Lower lobe of right lung (tissue), 2 donors: ENCODE data around the gene SCN1B. TPM values are rescaled to one million over a fixed set of nuclear protein-coding genes. Genes with fewer than 3 reads are reported as not detected.

Experiments
- ATAC-seq, 2 donors: fragments of 200-7000 bp; cut with Tn5 transposase; one replicate each; pipeline ENCODE4 v1.9.1; 2020 to 2022; ENCODE audit warnings: mild to moderate bottlenecking in 2 of 2, moderate library complexity in 2 of 2
- DNase-seq: peaks from one replicate; pipeline ENCODE4 v3.0.0-alpha.2; 2020
- H3K27ac ChIP-seq: fragments of 200-600 bp; one replicate; pipeline ENCODE4 v1.8.0; 2022
- H3K27me3 ChIP-seq: fragments of 200-600 bp; one replicate; pipeline ENCODE4 v1.8.0; 2022; ENCODE audit warnings: low read depth
- H3K36me3 ChIP-seq: fragments of 200-600 bp; one replicate; pipeline ENCODE4 v1.8.0; 2022; ENCODE audit warnings: mild to moderate bottlenecking
- H3K4me1 ChIP-seq: fragments of 200-600 bp; one replicate; pipeline ENCODE4 v1.8.0; 2022
- H3K4me3 ChIP-seq: fragments of 200-600 bp; one replicate; pipeline ENCODE4 v1.8.0; 2022; ENCODE audit warnings: mild to moderate bottlenecking
- H3K9me3 ChIP-seq: fragments of 200-600 bp; one replicate; pipeline ENCODE4 v1.8.0; 2022
- intact Hi-C: fragments of 100-400 bp; cut with DNase I; formaldehyde crosslinking; loops from one replicate; pipeline ENCODE4 v1.11.0; 2022
- total RNA-seq: library from RNA; stranded (reverse); fragmentation: NEBNext Ultra II Directional; extraction: Animal tissue kit (Norgen Biotek cat#: 25700); gene quantifications from one replicate; pipeline ENCODE4 v1.2.1, GENCODE V29; 2021
- TF ChIP-seq, protein P1 (sequence below): fragments of 200-600 bp; IDR thresholded peaks from one replicate; pipeline ENCODE4 v1.8.0; 2022; ENCODE audit warnings: antibody characterized with exemption, mild to moderate bottlenecking
- donor health status: DM: no; HTN: yes; CAD: no; lungs with severe emphysema.

The SCN1B gene
- total RNA-seq, 1 donor from 2014 or later, result 9.8 TPM

DNA sequence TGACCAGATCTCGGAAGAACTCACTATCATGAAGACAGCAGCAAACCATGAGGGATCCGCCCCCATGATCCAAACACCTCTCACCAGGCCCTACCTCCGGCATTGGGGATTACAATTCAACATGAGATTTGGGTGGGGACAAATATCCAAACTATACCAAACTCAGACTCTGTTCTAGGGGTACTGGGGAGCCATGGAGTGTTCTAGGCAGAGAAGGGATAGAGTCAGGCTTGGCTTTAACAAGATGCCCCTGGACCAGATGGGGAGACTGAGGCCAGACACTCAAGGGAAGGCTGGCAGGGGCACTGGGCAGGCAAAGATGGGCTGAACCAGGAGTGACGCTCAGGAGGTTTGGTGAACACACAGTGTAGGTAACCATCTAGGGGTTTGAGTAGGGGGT is 11.9 kb upstream of the SCN1B start:
- Histone ChIP-seq H3K27me3 (no peaks in the 10 kb centered on the region), H3K4me3 (no peak overlapping the region), H3K4me1 (peaks cover 20% of the 10 kb centered on the region), H3K9me3 (no peaks in the 10 kb centered on the region), H3K27ac (no peak overlapping the region), H3K36me3 (peaks cover 96% of the 10 kb centered on the region)
- intact Hi-C loops, result no loop called here
- TF ChIP-seq, protein P1, sequence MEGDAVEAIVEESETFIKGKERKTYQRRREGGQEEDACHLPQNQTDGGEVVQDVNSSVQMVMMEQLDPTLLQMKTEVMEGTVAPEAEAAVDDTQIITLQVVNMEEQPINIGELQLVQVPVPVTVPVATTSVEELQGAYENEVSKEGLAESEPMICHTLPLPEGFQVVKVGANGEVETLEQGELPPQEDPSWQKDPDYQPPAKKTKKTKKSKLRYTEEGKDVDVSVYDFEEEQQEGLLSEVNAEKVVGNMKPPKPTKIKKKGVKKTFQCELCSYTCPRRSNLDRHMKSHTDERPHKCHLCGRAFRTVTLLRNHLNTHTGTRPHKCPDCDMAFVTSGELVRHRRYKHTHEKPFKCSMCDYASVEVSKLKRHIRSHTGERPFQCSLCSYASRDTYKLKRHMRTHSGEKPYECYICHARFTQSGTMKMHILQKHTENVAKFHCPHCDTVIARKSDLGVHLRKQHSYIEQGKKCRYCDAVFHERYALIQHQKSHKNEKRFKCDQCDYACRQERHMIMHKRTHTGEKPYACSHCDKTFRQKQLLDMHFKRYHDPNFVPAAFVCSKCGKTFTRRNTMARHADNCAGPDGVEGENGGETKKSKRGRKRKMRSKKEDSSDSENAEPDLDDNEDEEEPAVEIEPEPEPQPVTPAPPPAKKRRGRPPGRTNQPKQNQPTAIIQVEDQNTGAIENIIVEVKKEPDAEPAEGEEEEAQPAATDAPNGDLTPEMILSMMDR, result no peak
- DNase-seq, result no peak
- no peak for ATAC-seq

DNA sequence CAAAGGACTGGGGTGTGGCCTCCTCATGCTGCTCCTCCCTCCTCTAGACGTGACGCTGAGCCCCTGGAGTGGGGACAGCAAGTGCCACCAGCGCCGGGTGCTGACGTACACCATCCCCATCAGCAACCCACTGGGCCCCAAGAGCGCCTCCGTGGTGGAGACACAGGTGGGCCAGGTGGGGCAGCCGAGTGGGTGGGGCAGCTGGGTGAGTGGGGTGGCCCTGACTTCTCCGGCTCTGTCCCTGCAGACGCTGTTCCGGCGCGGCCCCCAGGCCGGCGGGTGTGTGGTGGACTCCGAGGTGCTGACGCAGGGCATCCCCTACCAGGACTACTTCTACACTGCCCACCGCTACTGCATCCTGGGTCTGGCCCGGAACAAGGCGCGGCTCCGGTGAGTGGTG is 11.1 kb upstream of the SCN1B start:
- ATAC-seq (no peak), DNase-seq (no peak)
- TF ChIP-seq, protein P1, result no peak
- H3K4me3 ChIP-seq, result no peak overlapping the region
- intact Hi-C loops, result no loop called here
- H3K27ac ChIP-seq, result no peak overlapping the region
- no peaks in the 10 kb centered on the region for H3K9me3 ChIP-seq
- peaks cover 15% of the 10 kb centered on the region for H3K4me1 ChIP-seq
- H3K27me3 ChIP-seq, result no peaks in the 10 kb centered on the region
- peaks cover 100% of the 10 kb centered on the region for H3K36me3 ChIP-seq

DNA sequence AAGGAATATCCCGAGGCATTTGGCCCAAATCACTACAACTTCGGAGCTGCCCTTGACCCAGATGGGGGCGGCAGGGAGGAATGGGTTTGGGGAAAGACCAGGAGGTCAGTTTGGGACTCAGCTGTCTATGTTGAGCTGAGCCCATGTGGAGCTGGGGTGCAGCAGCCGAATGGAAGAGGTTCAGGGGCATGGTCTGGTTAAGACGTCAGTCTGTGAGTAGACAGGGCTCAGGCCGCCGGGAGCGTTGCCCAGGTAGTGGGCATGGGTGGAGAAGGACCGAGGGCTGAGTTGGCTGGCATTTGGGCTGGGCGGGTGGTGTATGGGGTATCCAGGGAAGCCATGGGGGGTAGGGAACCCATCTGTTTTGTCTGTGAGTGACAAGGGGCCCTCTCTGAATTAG is 9.3 kb upstream of the SCN1B start:
- DNase-seq, result no peak
- Histone ChIP-seq H3K27me3 (no peaks in the 10 kb centered on the region), H3K4me3 (no peak overlapping the region), H3K4me1 (peaks cover 8% of the 10 kb centered on the region), H3K9me3 (no peaks in the 10 kb centered on the region), H3K27ac (no peak overlapping the region), H3K36me3 (peaks cover 100% of the 10 kb centered on the region)
- ATAC-seq, result no peak
- intact Hi-C loops, result no loop called here
- TF ChIP-seq, protein P1, result no peak

DNA sequence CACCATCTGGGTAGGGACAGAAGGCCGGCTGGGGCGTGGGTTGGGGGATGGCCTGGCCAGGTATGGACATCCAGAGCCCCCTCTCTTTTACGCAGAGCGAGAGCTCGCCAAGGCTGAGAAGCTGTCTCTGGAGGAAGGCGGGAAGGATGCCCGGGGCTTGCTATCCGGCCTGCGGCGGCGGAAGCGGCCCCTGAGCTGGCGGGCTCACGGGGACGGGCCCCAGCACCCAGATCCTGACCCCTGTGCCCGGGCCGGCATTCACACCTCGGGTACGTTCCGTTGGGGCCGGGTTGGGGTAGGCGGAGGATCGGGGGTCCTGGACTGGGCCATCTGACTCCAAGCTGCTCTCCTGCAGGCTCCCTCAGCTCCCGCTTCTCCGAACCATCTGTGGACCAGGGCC is 8.7 kb upstream of the SCN1B start:
- H3K4me3 ChIP-seq, result no peak overlapping the region
- H3K36me3 ChIP-seq, result peaks cover 100% of the 10 kb centered on the region
- no peaks in the 10 kb centered on the region for H3K9me3 ChIP-seq
- intact Hi-C loops, result no loop called here
- H3K4me1 ChIP-seq, result peaks cover 8% of the 10 kb centered on the region
- H3K27ac ChIP-seq, result no peak overlapping the region
- H3K27me3 ChIP-seq, result no peaks in the 10 kb centered on the region
- ATAC-seq, result no peak
- TF ChIP-seq, protein P1, result no peak
- no peak for DNase-seq

DNA sequence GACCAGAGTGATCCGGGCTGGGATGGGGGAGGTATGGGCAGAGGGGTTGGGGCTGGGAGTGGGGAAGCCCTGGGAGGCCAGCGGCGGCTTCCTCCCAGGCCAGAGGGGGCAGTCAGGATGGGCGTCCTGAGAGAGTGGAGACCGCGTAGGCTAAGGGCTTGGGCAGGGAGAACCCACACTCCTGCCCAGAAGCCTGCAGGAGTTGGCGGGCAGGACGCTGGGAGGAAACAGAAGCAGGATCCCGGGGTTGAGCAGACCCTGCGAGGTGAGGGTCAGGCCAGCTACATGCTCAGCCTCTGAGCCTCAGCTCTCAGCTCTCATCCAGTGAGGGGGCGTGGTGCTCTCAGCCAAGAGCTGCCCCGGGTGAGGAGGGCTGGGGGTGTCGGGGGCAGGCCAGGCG is 7.8 kb upstream of the SCN1B start:
- H3K4me3 ChIP-seq, result no peak overlapping the region
- H3K9me3 ChIP-seq, result no peaks in the 10 kb centered on the region
- intact Hi-C loops, result no loop called here
- H3K27ac ChIP-seq, result no peak overlapping the region
- TF ChIP-seq, protein P1, result no peak
- H3K27me3 ChIP-seq, result no peaks in the 10 kb centered on the region
- peaks cover 2% of the 10 kb centered on the region for H3K4me1 ChIP-seq
- peaks cover 100% of the 10 kb centered on the region for H3K36me3 ChIP-seq
- DNase-seq (no peak), ATAC-seq (no peak)

DNA sequence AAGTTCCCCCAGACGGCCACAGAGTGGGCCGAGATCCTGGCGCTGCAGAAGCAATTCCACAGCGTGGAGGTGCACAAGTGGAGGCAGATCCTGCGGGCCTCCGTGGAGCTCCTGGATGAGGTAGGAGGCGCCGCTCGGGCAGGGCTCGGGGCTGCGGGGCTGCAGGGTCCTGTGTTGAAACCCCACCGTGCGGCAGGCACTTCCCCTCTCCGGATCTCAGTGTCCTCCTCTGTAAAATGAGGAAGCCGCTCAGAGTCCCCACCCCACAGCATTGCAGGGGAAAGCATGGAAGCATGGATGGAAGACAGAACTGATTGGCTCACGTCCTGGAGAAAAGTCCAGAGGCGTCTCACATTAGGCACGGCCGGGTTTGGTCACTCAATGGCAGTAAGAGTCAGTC is 6.8 kb upstream of the SCN1B start:
- intact Hi-C loops, result no loop called here
- Histone ChIP-seq H3K4me1 (no peaks in the 10 kb centered on the region), H3K4me3 (no peak overlapping the region), H3K9me3 (no peaks in the 10 kb centered on the region), H3K27ac (no peak overlapping the region), H3K27me3 (no peaks in the 10 kb centered on the region), H3K36me3 (peaks cover 100% of the 10 kb centered on the region)
- TF ChIP-seq, protein P1, result no peak
- no peak for DNase-seq
- peak; percentile 2 to 22 for ATAC-seq
